SK-N-SH (cell line): ENCODE data around the gene SVIL. TPM values are rescaled to one million over a fixed set of nuclear protein-coding genes. Genes with fewer than 3 reads are reported as not detected.
"Not testable (repeated sequence)": the region's sequence is repeated elsewhere in the genome, so short reads cannot be mapped to it uniquely, and the experiment has no call there.

ENCODE experiments used
- CTCF ChIA-PET: fragments of 300-600, 350-600 bp; formaldehyde crosslinking; extraction: SDS; loops from one replicate; lab custom pipeline; 2021; lab: Yijun Ruan, JAX
- POLR2A ChIA-PET: fragments of 350-600 bp; sonication (Branson Sonifier 250); formaldehyde crosslinking; extraction: SDS; loops from one replicate; lab custom pipeline; 2020; ENCODE audit warnings: antibody characterized with exemption, inconsistent platforms; lab: Yijun Ruan, JAX
- DNase-seq: peaks from one replicate; pipeline ENCODE4 v3.0.0; 2012
- H2AFZ ChIP-seq: fragments of 200-600 bp; sonication (generic); 2 replicates; pipeline ENCODE4 v1.8.1; 2016; ENCODE audit warnings: antibody characterized with exemption, mild to moderate bottlenecking, low read depth
- H3F3A ChIP-seq: fragments of 200-600 bp; sonication (generic); replicated peaks from 2 replicates; pipeline ENCODE3; 2016; ENCODE audit warnings: antibody characterized with exemption, mild to moderate bottlenecking; ENCODE audit not compliant: insufficient read depth
- H3K27ac ChIP-seq, 2 experiments: fragments of 200-500 bp in 1 of 2; fragments of 200-600 bp in 1 of 2; sonication (Bioruptor generic) in 1 of 2; sonication (generic), shearing (Covaris generic) in 1 of 2; 2 replicates each; pipeline versions ENCODE4 v1.5.1 to v1.6.1; 2014 to 2016; ENCODE audit warnings: low read depth in 2 of 2, inconsistent platforms in 1 of 2, low read length in 1 of 2, mild to moderate bottlenecking in 1 of 2, mixed read lengths in 1 of 2
- H3K27me3 ChIP-seq: fragments of 200-600 bp; sonication (generic), shearing (Covaris generic); 2 replicates; pipeline ENCODE4 v1.6.1; 2016; ENCODE audit warnings: mixed run types; ENCODE audit not compliant: insufficient read depth
- H3K36me3 ChIP-seq, 2 experiments: fragments of 200-500 bp in 1 of 2; fragments of 200-600 bp in 1 of 2; sonication (Bioruptor generic) in 1 of 2; sonication (generic) in 1 of 2; replicated peaks in 1 of 2; 2 replicates each; pipeline versions ENCODE3 to v1.5.1; 2014 to 2016; ENCODE audit warnings: low read length in 1 of 2, mild to moderate bottlenecking in 1 of 2; ENCODE audit not compliant: insufficient read depth in 2 of 2, control insufficient read depth in 1 of 2
- H3K4me1 ChIP-seq, 2 experiments: fragments of 200-500 bp in 1 of 2; fragments of 200-600 bp in 1 of 2; sonication (Bioruptor generic) in 1 of 2; sonication (generic), shearing (Covaris generic) in 1 of 2; 2 replicates each; pipeline versions ENCODE4 v1.5.1 to v1.6.1; 2014 to 2016; ENCODE audit warnings: low read depth in 1 of 2, low read length in 1 of 2, mixed run types in 1 of 2; ENCODE audit not compliant: insufficient read depth in 2 of 2, control insufficient read depth in 1 of 2
- H3K4me2 ChIP-seq: fragments of 200-600 bp; sonication (generic), shearing (Covaris generic); 2 replicates; pipeline ENCODE4 v1.6.1; 2017; ENCODE audit warnings: mixed run types
- H3K4me3 ChIP-seq, 2 experiments: fragments of 200-500 bp in 1 of 2; fragments of 200-600 bp in 1 of 2; sonication (Bioruptor generic) in 1 of 2; sonication (generic), shearing (Covaris generic) in 1 of 2; 2 replicates each; pipeline versions ENCODE4 v1.5.1 to v1.8.1; 2014 to 2016; ENCODE audit warnings: low read depth in 2 of 2, inconsistent platforms in 1 of 2, low read length in 1 of 2, mild to moderate bottlenecking in 1 of 2, mixed read lengths in 1 of 2, moderate library complexity in 1 of 2
- H3K79me2 ChIP-seq: fragments of 200-600 bp; sonication (generic); 2 replicates; pipeline ENCODE4 v1.8.1; 2017; ENCODE audit warnings: mild to moderate bottlenecking; ENCODE audit not compliant: insufficient read depth
- H3K9ac ChIP-seq: fragments of 200-600 bp; sonication (generic); 2 replicates; pipeline ENCODE4 v1.6.1; 2017; ENCODE audit warnings: mixed run types
- H3K9me2 ChIP-seq: fragments of 200-600 bp; sonication (generic); 2 replicates; pipeline ENCODE4 v1.6.1; 2017; ENCODE audit warnings: mixed run types
- H3K9me3 ChIP-seq: fragments of 200-600 bp; sonication (generic); 2 replicates; pipeline ENCODE4 v1.6.1; 2017; ENCODE audit warnings: mixed run types, mild to moderate bottlenecking, moderate library complexity
- H4K20me1 ChIP-seq: fragments of 200-600 bp; sonication (generic); 2 replicates; pipeline ENCODE4 v1.6.1; 2017; ENCODE audit warnings: mild to moderate bottlenecking, mixed run types; ENCODE audit not compliant: insufficient read depth
- EP300 ChIP-seq, 2 experiments: IDR thresholded peaks; 2 replicates each; pipeline versions ENCODE4 v1.4.0 to v1.6.1; 2012; ENCODE audit warnings: borderline replicate concordance in 1 of 2, low read depth in 1 of 2, low read length in 1 of 2
- FOXJ3 ChIP-seq: sonication (generic); formaldehyde crosslinking; IDR thresholded peaks from 2 replicates; pipeline ENCODE4 v1.5.1; 2020; ENCODE audit warnings: mild to moderate bottlenecking, missing genetic modification reagents
- MXI1 ChIP-seq: IDR thresholded peaks from 2 replicates; pipeline ENCODE4 v1.6.1; 2012; ENCODE audit warnings: mild to moderate bottlenecking, low read depth, low read length, improper control_type of control experiment
- NFIC ChIP-seq: IDR thresholded peaks from 2 replicates; pipeline ENCODE4 v1.4.0; 2012; ENCODE audit warnings: borderline replicate concordance
- RAD21 ChIP-seq: IDR thresholded peaks from 2 replicates; pipeline ENCODE4 v1.6.1; 2012; ENCODE audit warnings: mild to moderate bottlenecking, low read length
- SIN3A ChIP-seq: IDR thresholded peaks from 2 replicates; pipeline ENCODE4 v1.6.1; 2012; ENCODE audit warnings: low read depth, mild to moderate bottlenecking, low read length, moderate library complexity, borderline replicate concordance
- TAF1 ChIP-seq: IDR thresholded peaks from 2 replicates; pipeline ENCODE4 v1.6.1; 2012; ENCODE audit warnings: low read depth, mild to moderate bottlenecking, low read length, moderate library complexity, borderline replicate concordance
- TCF12 ChIP-seq: IDR thresholded peaks from 2 replicates; pipeline ENCODE4 v1.4.0; 2012
- WGBS: methylation state at CpG from one replicate; pipeline ENCODE4 v1.1.6; 2017; ENCODE audit warnings: low lambda C conversion rate; 5-methylcytosine and 5-hydroxymethylcytosine counted together
- polyA plus RNA-seq, 3 experiments: library from polyadenylated mRNA; depleted of rRNA; stranded (reverse); fragments of >200 nt; gene quantifications; 2 replicates each; pipeline ENCODE4 v1.2.3, GENCODE V29; 2012
- TF ChIP-seq, protein P1 (sequence below): fragments of 200-600 bp; sonication (generic); IDR thresholded peaks from 2 replicates; pipeline ENCODE4 v1.6.1; 2017; ENCODE audit warnings: antibody characterized with exemption, mild to moderate bottlenecking, moderate library complexity
- TF ChIP-seq, protein P2 (sequence below): IDR thresholded peaks from 2 replicates; pipeline ENCODE4 v1.4.0; 2012; ENCODE audit warnings: low read depth, borderline replicate concordance
- TF ChIP-seq, protein P3 (sequence below): IDR thresholded peaks from 2 replicates; pipeline ENCODE4 v1.4.0; 2012; ENCODE audit warnings: low read depth, borderline replicate concordance
- TF ChIP-seq, protein P4 (sequence below): fragments of 150-350 bp; IDR thresholded peaks from 2 replicates; pipeline ENCODE4 v1.6.1; 2017; ENCODE audit warnings: antibody characterized with exemption, low read length, low read depth, borderline replicate concordance
- TF ChIP-seq, protein P5 (sequence below): IDR thresholded peaks from 2 replicates; pipeline ENCODE4 v1.4.0; 2012; ENCODE audit warnings: low read depth

The SVIL gene
- polyA plus RNA-seq, 1 of the 3 experiments (the other 2 are of a cell fraction), result 48.7 TPM

DNA sequence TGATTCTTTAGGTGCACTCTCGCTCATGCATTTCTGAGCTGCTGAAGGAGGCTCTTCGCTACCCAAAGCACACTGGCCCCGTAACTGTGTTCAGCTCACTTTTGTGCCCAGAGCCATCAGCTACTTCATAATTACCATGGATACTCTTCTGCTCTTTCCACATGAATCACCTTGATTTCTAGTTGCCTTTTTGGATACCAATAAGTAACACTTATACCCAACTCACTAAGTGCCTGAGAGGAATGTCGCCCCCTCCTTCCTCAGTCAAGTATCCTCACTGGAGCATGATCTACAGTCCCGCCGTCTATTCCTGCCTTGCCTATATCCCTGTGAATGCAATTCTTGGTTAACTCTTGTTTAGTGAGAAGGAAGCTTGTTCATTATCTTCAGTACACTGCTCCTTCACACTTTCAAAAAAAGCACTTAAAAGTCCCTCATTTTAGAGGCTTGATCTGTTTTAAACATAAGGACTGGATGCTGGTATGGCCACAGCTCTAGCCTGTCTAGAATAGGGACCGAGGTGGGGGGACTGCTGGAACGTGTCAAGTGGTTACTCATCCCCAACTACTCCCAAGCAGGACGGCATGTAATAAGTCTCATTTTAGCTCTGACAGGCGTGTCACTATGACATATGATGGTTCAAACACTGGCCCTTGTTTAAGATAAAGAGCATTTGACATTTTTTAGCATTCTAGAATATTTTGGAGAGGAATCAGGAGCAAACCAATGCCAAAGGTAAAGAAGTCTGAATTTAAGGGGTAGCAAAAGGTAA is 23.7 kb downstream of the SVIL start:
- ChIA-PET POLR2A (no interaction called here), CTCF (interaction anchor here (0.9 to 6.7 kb wide), 4 partner anchors 21 to 115 kb away, joined by 3 to 29 read pairs (median 4); no protein-coding TSS in a partner anchor)
- H3K27me3 ChIP-seq, result no peaks in the 10 kb centered on the region
- H3K4me2 ChIP-seq, result no peak overlapping the region
- no peak overlapping the region for H3K9ac ChIP-seq
- TF ChIP-seq MXI1, result no peak
- no peak for TF ChIP-seq FOXJ3
- TF ChIP-seq NFIC, result no peak
- TF ChIP-seq, protein P1, sequence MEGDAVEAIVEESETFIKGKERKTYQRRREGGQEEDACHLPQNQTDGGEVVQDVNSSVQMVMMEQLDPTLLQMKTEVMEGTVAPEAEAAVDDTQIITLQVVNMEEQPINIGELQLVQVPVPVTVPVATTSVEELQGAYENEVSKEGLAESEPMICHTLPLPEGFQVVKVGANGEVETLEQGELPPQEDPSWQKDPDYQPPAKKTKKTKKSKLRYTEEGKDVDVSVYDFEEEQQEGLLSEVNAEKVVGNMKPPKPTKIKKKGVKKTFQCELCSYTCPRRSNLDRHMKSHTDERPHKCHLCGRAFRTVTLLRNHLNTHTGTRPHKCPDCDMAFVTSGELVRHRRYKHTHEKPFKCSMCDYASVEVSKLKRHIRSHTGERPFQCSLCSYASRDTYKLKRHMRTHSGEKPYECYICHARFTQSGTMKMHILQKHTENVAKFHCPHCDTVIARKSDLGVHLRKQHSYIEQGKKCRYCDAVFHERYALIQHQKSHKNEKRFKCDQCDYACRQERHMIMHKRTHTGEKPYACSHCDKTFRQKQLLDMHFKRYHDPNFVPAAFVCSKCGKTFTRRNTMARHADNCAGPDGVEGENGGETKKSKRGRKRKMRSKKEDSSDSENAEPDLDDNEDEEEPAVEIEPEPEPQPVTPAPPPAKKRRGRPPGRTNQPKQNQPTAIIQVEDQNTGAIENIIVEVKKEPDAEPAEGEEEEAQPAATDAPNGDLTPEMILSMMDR, result no peak
- TF ChIP-seq SIN3A, result no peak
- TF ChIP-seq, protein P2, sequence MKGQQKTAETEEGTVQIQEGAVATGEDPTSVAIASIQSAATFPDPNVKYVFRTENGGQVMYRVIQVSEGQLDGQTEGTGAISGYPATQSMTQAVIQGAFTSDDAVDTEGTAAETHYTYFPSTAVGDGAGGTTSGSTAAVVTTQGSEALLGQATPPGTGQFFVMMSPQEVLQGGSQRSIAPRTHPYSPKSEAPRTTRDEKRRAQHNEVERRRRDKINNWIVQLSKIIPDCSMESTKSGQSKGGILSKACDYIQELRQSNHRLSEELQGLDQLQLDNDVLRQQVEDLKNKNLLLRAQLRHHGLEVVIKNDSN, result no peak
- no peak for TF ChIP-seq TAF1
- TF ChIP-seq RAD21, result no peak
- TF ChIP-seq EP300 (IDR thresholded peaks at IDR 0.05; ENCODE audit: borderline replicate concordance in 1 of 2, low read depth in 1 of 2, low read length in 1 of 2), result no peak
- TF ChIP-seq, protein P3, sequence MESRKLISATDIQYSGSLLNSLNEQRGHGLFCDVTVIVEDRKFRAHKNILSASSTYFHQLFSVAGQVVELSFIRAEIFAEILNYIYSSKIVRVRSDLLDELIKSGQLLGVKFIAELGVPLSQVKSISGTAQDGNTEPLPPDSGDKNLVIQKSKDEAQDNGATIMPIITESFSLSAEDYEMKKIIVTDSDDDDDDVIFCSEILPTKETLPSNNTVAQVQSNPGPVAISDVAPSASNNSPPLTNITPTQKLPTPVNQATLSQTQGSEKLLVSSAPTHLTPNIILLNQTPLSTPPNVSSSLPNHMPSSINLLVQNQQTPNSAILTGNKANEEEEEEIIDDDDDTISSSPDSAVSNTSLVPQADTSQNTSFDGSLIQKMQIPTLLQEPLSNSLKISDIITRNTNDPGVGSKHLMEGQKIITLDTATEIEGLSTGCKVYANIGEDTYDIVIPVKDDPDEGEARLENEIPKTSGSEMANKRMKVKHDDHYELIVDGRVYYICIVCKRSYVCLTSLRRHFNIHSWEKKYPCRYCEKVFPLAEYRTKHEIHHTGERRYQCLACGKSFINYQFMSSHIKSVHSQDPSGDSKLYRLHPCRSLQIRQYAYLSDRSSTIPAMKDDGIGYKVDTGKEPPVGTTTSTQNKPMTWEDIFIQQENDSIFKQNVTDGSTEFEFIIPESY, result no peak
- TF ChIP-seq, protein P4, sequence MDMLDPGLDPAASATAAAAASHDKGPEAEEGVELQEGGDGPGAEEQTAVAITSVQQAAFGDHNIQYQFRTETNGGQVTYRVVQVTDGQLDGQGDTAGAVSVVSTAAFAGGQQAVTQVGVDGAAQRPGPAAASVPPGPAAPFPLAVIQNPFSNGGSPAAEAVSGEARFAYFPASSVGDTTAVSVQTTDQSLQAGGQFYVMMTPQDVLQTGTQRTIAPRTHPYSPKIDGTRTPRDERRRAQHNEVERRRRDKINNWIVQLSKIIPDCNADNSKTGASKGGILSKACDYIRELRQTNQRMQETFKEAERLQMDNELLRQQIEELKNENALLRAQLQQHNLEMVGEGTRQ, result no peak
- no peak for TF ChIP-seq TCF12
- TF ChIP-seq, protein P5, sequence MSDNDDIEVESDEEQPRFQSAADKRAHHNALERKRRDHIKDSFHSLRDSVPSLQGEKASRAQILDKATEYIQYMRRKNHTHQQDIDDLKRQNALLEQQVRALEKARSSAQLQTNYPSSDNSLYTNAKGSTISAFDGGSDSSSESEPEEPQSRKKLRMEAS, result no peak
- H3K27ac ChIP-seq, result no peak overlapping the region
- H3K4me3 ChIP-seq, result no peak overlapping the region
- H4K20me1 ChIP-seq, result peaks cover 71% of the 10 kb centered on the region; the same call in 1 of the 2 replicates
- H3K4me1 ChIP-seq, result peaks cover 0 to 5% of the 10 kb centered on the region in 2 experiments; a peak in 1 of 4 replicates
- no peaks in the 10 kb centered on the region for H3K9me2 ChIP-seq
- peaks cover 7% of the 10 kb centered on the region for H3F3A ChIP-seq
- peaks cover 0 to 19% of the 10 kb centered on the region in 2 experiments for H3K36me3 ChIP-seq
- H3K79me2 ChIP-seq, result peaks cover 57% of the 10 kb centered on the region
- no peak overlapping the region for H2AFZ ChIP-seq
- DNase-seq, result no peak
- no peaks in the 10 kb centered on the region for H3K9me3 ChIP-seq
- WGBS, result 96% methylated on average over 10 of the region's 10 CpGs

DNA sequence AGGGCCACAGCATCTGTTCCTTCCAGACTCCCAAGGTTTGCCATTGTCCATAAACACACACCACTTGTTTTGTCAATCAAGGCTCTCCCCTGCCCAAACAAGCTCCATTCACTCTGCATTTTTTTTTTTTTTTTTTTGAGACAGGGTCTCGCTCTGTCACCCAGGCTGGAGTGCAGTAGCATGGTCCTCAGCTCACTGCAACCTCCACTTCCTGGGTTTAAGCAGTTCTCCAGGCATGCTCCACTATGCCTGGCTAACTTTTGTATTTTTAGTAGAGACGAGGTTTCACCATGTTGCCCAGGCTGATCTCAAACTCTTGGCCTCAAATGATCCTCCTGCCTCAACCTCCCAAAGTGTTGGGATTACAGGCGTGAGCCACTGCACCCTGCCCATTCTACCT is 24.4 kb downstream of the SVIL start:
- peaks cover 50% of the 10 kb centered on the region for H3K79me2 ChIP-seq
- H3K27ac ChIP-seq, H3K4me2 ChIP-seq, POLR2A ChIA-PET, H3K9me3 ChIP-seq, H3K4me3 ChIP-seq, H3K27me3 ChIP-seq, H2AFZ ChIP-seq, H3K9ac ChIP-seq, H3K4me1 ChIP-seq, H3K9me2 ChIP-seq, DNase-seq, H3F3A ChIP-seq: not testable (repeated sequence)
- CTCF ChIA-PET, result interaction anchor here (1.2 to 6.7 kb wide), 2 partner anchors 20 to 97 kb away, joined by 3 to 29 read pairs; no protein-coding TSS in a partner anchor
- peaks cover 63% of the 10 kb centered on the region; the same call in 1 of the 2 replicates for H4K20me1 ChIP-seq
- H3K36me3 ChIP-seq, result peaks cover 0 to 19% of the 10 kb centered on the region in 2 experiments
- WGBS, result 98% methylated on average over 3 of the region's 3 CpGs
